ENCODE data around the gene COG6. TPM values are rescaled to one million over a fixed set of nuclear protein-coding genes. Genes with fewer than 3 reads are reported as not detected.

Gene COG6
- total and polyA plus RNA-seq, 2 donors from 2014 or later: 12.2 to 31.3 TPM

DNA sequence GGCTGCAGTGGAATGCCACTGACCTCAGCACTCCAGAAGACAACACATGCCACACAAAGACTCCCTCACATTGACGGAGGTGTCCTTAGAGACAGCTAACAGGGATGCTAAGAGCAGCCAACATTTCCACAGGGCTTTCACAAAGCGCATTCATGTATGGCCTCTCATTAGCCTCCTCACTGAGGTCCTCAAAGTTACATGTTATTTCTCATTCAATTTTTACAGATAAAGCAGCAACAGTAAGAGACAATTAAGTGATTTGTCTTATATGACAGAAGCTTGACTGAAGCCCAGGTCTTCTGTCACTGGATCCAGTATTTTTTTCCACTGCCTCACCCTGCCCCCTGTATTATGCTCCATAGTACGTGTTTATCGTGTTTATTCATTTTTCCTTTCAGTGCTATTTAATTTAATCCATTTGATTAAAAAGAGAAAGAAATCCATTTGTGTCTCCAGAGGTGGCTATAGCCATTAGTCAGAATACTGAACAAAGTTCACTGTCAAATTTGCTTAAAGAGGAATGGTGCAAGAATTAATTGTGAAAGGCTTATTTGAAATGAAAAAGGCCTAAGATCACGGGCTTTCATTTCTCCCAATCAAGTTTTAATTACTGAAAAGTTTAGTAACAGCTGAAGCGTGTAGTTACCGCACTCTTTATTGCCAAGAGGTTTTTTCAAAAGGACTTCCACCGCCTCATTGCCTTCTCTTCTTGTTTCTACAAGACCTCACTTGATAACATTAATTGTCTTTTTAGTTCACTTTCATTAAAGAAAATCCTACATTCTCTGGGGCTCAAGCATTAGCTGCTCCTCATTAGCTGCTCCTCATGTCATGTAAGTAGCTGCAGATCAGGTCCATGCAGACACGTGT is 115.0 kb downstream of the COG6 start:
- H3K4me1 ChIP-seq (ENCODE audit: control insufficient read depth in 2 of 3, insufficient read depth in 2 of 3, low read depth in 1 of 3, low read length in 3 of 3): no peaks in the 10 kb centered on the region
- DNase-seq: no peak
- no peak overlapping the region for H3K9ac ChIP-seq (ENCODE audit: low read length in 3 of 3)
- intact Hi-C loops (cut with DNase I): no loop called here
- TF ChIP-seq, protein P1, sequence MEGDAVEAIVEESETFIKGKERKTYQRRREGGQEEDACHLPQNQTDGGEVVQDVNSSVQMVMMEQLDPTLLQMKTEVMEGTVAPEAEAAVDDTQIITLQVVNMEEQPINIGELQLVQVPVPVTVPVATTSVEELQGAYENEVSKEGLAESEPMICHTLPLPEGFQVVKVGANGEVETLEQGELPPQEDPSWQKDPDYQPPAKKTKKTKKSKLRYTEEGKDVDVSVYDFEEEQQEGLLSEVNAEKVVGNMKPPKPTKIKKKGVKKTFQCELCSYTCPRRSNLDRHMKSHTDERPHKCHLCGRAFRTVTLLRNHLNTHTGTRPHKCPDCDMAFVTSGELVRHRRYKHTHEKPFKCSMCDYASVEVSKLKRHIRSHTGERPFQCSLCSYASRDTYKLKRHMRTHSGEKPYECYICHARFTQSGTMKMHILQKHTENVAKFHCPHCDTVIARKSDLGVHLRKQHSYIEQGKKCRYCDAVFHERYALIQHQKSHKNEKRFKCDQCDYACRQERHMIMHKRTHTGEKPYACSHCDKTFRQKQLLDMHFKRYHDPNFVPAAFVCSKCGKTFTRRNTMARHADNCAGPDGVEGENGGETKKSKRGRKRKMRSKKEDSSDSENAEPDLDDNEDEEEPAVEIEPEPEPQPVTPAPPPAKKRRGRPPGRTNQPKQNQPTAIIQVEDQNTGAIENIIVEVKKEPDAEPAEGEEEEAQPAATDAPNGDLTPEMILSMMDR (IDR thresholded peaks at IDR 0.05; ENCODE audit: borderline replicate concordance, extremely low read depth, insufficient read depth): no peak
- no peaks in the 10 kb centered on the region for H3K9me3 ChIP-seq (ENCODE audit: control insufficient read depth in 2 of 3, insufficient read depth in 1 of 3, low read length in 3 of 3)
- H3K27me3 ChIP-seq (ENCODE audit: control insufficient read depth, insufficient read depth, low read length): no peaks in the 10 kb centered on the region
- FAIRE-seq: no peak
- H3K36me3 ChIP-seq (ENCODE audit: control insufficient read depth in 2 of 3, insufficient read depth in 3 of 3, low read length in 3 of 3): peaks cover 0 to 2% (median 0%) of the 10 kb centered on the region in 3 donors
- H3K27ac ChIP-seq (ENCODE audit: low read depth in 2 of 2, low read length in 2 of 2): no peak overlapping the region
- H3K4me3 ChIP-seq (ENCODE audit: low read length in 3 of 3): no peak overlapping the region

DNA sequence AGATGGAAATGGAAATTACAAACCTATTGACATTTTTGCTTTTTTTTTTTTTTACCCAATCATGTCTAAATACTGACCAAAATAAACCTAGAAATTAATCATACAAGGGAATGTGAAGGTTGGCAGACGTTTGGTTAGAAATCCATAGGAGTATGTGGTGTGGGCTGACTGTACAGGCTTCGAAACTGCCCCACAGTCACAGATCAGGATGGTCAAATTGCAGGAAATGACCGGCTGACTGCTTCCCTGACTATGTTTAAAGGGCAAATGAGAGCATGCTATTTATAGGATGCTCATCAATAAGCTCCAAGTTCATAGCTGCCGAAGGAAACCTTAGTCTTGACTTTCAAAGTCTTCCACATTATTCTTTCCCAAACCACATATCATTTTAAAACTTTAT is 118.4 kb downstream of the COG6 start:
- intact Hi-C loops (cut with DNase I): no loop called here
- TF ChIP-seq, protein P1 (IDR thresholded peaks at IDR 0.05; ENCODE audit: borderline replicate concordance, extremely low read depth, insufficient read depth): no peak
- no peaks in the 10 kb centered on the region for H3K4me1 ChIP-seq (ENCODE audit: control insufficient read depth in 2 of 3, insufficient read depth in 2 of 3, low read depth in 1 of 3, low read length in 3 of 3)

DNA sequence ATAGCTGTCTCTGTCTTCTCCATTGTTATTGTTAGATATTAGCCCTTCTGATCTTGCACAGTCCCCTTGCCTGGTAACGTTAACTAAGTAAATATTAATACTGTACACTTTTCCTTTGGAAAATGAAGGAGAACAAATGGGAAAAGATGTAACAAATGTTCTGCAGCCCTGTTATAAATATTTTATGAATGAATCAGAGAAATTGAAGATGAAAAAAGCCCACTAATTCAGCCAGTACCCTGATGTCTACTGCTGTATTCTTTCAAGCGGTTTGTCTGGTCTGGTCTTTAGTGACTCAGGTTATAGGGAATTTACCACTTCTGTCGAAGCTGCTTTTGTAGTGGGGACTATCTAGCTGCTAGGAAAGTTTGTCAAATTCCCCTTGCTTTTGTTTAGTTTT is 121.0 kb downstream of the COG6 start:
- H3K4me3 ChIP-seq (ENCODE audit: low read length in 3 of 3): no peak overlapping the region
- peaks cover 0 to 3% (median 0%) of the 10 kb centered on the region in 3 donors for H3K9me3 ChIP-seq (ENCODE audit: control insufficient read depth in 2 of 3, insufficient read depth in 1 of 3, low read length in 3 of 3)
- H3K36me3 ChIP-seq (ENCODE audit: control insufficient read depth in 2 of 3, insufficient read depth in 3 of 3, low read length in 3 of 3): no peaks in the 10 kb centered on the region
- DNase-seq (no peak), FAIRE-seq (no peak)
- TF ChIP-seq, protein P1 (IDR thresholded peaks at IDR 0.05; ENCODE audit: borderline replicate concordance, extremely low read depth, insufficient read depth): no peak
- no peaks in the 10 kb centered on the region for H3K4me1 ChIP-seq (ENCODE audit: control insufficient read depth in 2 of 3, insufficient read depth in 2 of 3, low read depth in 1 of 3, low read length in 3 of 3)
- H3K9ac ChIP-seq (ENCODE audit: low read length in 3 of 3): no peak overlapping the region
- intact Hi-C loops (cut with DNase I): no loop called here
- no peaks in the 10 kb centered on the region for H3K27me3 ChIP-seq (ENCODE audit: control insufficient read depth, insufficient read depth, low read length)
- H3K27ac ChIP-seq (ENCODE audit: low read depth in 2 of 2, low read length in 2 of 2): no peak overlapping the region

More for the DNA sequence above, 118.4 kb downstream of the COG6 start:
- peaks cover 0 to 2% (median 0%) of the 10 kb centered on the region in 3 donors for H3K36me3 ChIP-seq (ENCODE audit: control insufficient read depth in 2 of 3, insufficient read depth in 3 of 3, low read length in 3 of 3)
- no peak overlapping the region for H3K27ac ChIP-seq (ENCODE audit: low read depth in 2 of 2, low read length in 2 of 2)
- FAIRE-seq (no peak), DNase-seq (no peak)
- no peak overlapping the region for H3K4me3 ChIP-seq (ENCODE audit: low read length in 3 of 3)
- no peak overlapping the region for H3K9ac ChIP-seq (ENCODE audit: low read length in 3 of 3)
- H3K27me3 ChIP-seq (ENCODE audit: control insufficient read depth, insufficient read depth, low read length): no peaks in the 10 kb centered on the region
- peaks cover 0 to 3% (median 0%) of the 10 kb centered on the region in 3 donors for H3K9me3 ChIP-seq (ENCODE audit: control insufficient read depth in 2 of 3, insufficient read depth in 1 of 3, low read length in 3 of 3)
